WI38 (cell line): ENCODE data around the gene ZFAND3.

ENCODE experiments used
- H3K4me3 ChIP-seq: 2 replicates; pipeline ENCODE4 v1.5.1; 2011; ENCODE audit warnings: low read depth, mild to moderate bottlenecking, control low read depth, low read length
- CTCF ChIP-seq: IDR thresholded peaks from 2 replicates; pipeline ENCODE4 v1.5.1; 2012; ENCODE audit warnings: low read depth, mild to moderate bottlenecking, control low read depth, low read length

Gene ZFAND3

GRCh38 chr6:37974943-37975342, 155.4 kb downstream of the ZFAND3 start:
- TF ChIP-seq CTCF = no peak
- no peak overlapping the region for H3K4me3 ChIP-seq

- TF ChIP-seq CTCF = no peak
- no peak overlapping the region for H3K4me3 ChIP-seq
Measured at GRCh38 chr6:37977715-37978114, 158.2 kb downstream of the ZFAND3 start.

GRCh38 chr6:37979392-37980221, 160.1 kb downstream of the ZFAND3 start:
- no peak for TF ChIP-seq CTCF
- no peak overlapping the region for H3K4me3 ChIP-seq

GRCh38 chr6:37980222-37980595, 160.7 kb downstream of the ZFAND3 start:
- TF ChIP-seq CTCF = no peak
- H3K4me3 ChIP-seq = no peak overlapping the region

- no peak for TF ChIP-seq CTCF
- no peak overlapping the region for H3K4me3 ChIP-seq
Measured at GRCh38 chr6:37981626-37982025, 162.1 kb downstream of the ZFAND3 start.

GRCh38 chr6:37982317-37982716, 162.8 kb downstream of the ZFAND3 start:
- no peak overlapping the region for H3K4me3 ChIP-seq
- no peak for TF ChIP-seq CTCF

GRCh38 chr6:37983720-37984501, 164.4 kb downstream of the ZFAND3 start:
- no peak for TF ChIP-seq CTCF
- H3K4me3 ChIP-seq = no peak overlapping the region
